SK-N-SH (cell line): ENCODE data around the gene HGS. TPM values are rescaled to one million over a fixed set of nuclear protein-coding genes. Genes with fewer than 3 reads are reported as not detected.

ENCODE experiments used
- CTCF ChIA-PET: fragments of 300-600, 350-600 bp; formaldehyde crosslinking; extraction: SDS; loops from one replicate; lab custom pipeline; 2021; lab: Yijun Ruan, JAX
- POLR2A ChIA-PET: fragments of 350-600 bp; sonication (Branson Sonifier 250); formaldehyde crosslinking; extraction: SDS; loops from one replicate; lab custom pipeline; 2020; ENCODE audit warnings: antibody characterized with exemption, inconsistent platforms; lab: Yijun Ruan, JAX
- DNase-seq: peaks from one replicate; pipeline ENCODE4 v3.0.0; 2012
- H2AFZ ChIP-seq: fragments of 200-600 bp; sonication (generic); 2 replicates; pipeline ENCODE4 v1.8.1; 2016; ENCODE audit warnings: antibody characterized with exemption, mild to moderate bottlenecking, low read depth
- H3F3A ChIP-seq: fragments of 200-600 bp; sonication (generic); replicated peaks from 2 replicates; pipeline ENCODE3; 2016; ENCODE audit warnings: antibody characterized with exemption, mild to moderate bottlenecking; ENCODE audit not compliant: insufficient read depth
- H3K27ac ChIP-seq, 2 experiments: fragments of 200-500 bp in 1 of 2; fragments of 200-600 bp in 1 of 2; sonication (Bioruptor generic) in 1 of 2; sonication (generic), shearing (Covaris generic) in 1 of 2; 2 replicates each; pipeline versions ENCODE4 v1.5.1 to v1.6.1; 2014 to 2016; ENCODE audit warnings: low read depth in 2 of 2, inconsistent platforms in 1 of 2, low read length in 1 of 2, mild to moderate bottlenecking in 1 of 2, mixed read lengths in 1 of 2
- H3K27me3 ChIP-seq: fragments of 200-600 bp; sonication (generic), shearing (Covaris generic); 2 replicates; pipeline ENCODE4 v1.6.1; 2016; ENCODE audit warnings: mixed run types; ENCODE audit not compliant: insufficient read depth
- H3K36me3 ChIP-seq, 2 experiments: fragments of 200-500 bp in 1 of 2; fragments of 200-600 bp in 1 of 2; sonication (Bioruptor generic) in 1 of 2; sonication (generic) in 1 of 2; replicated peaks in 1 of 2; 2 replicates each; pipeline versions ENCODE3 to v1.5.1; 2014 to 2016; ENCODE audit warnings: low read length in 1 of 2, mild to moderate bottlenecking in 1 of 2; ENCODE audit not compliant: insufficient read depth in 2 of 2, control insufficient read depth in 1 of 2
- H3K4me1 ChIP-seq, 2 experiments: fragments of 200-500 bp in 1 of 2; fragments of 200-600 bp in 1 of 2; sonication (Bioruptor generic) in 1 of 2; sonication (generic), shearing (Covaris generic) in 1 of 2; 2 replicates each; pipeline versions ENCODE4 v1.5.1 to v1.6.1; 2014 to 2016; ENCODE audit warnings: low read depth in 1 of 2, low read length in 1 of 2, mixed run types in 1 of 2; ENCODE audit not compliant: insufficient read depth in 2 of 2, control insufficient read depth in 1 of 2
- H3K4me2 ChIP-seq: fragments of 200-600 bp; sonication (generic), shearing (Covaris generic); 2 replicates; pipeline ENCODE4 v1.6.1; 2017; ENCODE audit warnings: mixed run types
- H3K4me3 ChIP-seq, 2 experiments: fragments of 200-500 bp in 1 of 2; fragments of 200-600 bp in 1 of 2; sonication (Bioruptor generic) in 1 of 2; sonication (generic), shearing (Covaris generic) in 1 of 2; 2 replicates each; pipeline versions ENCODE4 v1.5.1 to v1.8.1; 2014 to 2016; ENCODE audit warnings: low read depth in 2 of 2, inconsistent platforms in 1 of 2, low read length in 1 of 2, mild to moderate bottlenecking in 1 of 2, mixed read lengths in 1 of 2, moderate library complexity in 1 of 2
- H3K79me2 ChIP-seq: fragments of 200-600 bp; sonication (generic); 2 replicates; pipeline ENCODE4 v1.8.1; 2017; ENCODE audit warnings: mild to moderate bottlenecking; ENCODE audit not compliant: insufficient read depth
- H3K9ac ChIP-seq: fragments of 200-600 bp; sonication (generic); 2 replicates; pipeline ENCODE4 v1.6.1; 2017; ENCODE audit warnings: mixed run types
- H3K9me2 ChIP-seq: fragments of 200-600 bp; sonication (generic); 2 replicates; pipeline ENCODE4 v1.6.1; 2017; ENCODE audit warnings: mixed run types
- H3K9me3 ChIP-seq: fragments of 200-600 bp; sonication (generic); 2 replicates; pipeline ENCODE4 v1.6.1; 2017; ENCODE audit warnings: mixed run types, mild to moderate bottlenecking, moderate library complexity
- H4K20me1 ChIP-seq: fragments of 200-600 bp; sonication (generic); 2 replicates; pipeline ENCODE4 v1.6.1; 2017; ENCODE audit warnings: mild to moderate bottlenecking, mixed run types; ENCODE audit not compliant: insufficient read depth
- CHD2 ChIP-seq: fragments of 150-350 bp; IDR thresholded peaks from 2 replicates; pipeline ENCODE4 v1.6.1; 2018; ENCODE audit warnings: low read length; ENCODE audit not compliant: partially characterized antibody
- FOXJ3 ChIP-seq: sonication (generic); formaldehyde crosslinking; IDR thresholded peaks from 2 replicates; pipeline ENCODE4 v1.5.1; 2020; ENCODE audit warnings: mild to moderate bottlenecking, missing genetic modification reagents
- FOXM1 ChIP-seq: IDR thresholded peaks from 2 replicates; pipeline ENCODE4 v1.4.0; 2012; ENCODE audit warnings: low read depth, mild to moderate bottlenecking
- GATA2 ChIP-seq: sonication (generic); formaldehyde crosslinking; IDR thresholded peaks from 2 replicates; pipeline ENCODE4 v1.5.0; 2020; ENCODE audit warnings: mild to moderate bottlenecking, missing genetic modification reagents
- IRF3 ChIP-seq: fragments of 150-350 bp; IDR thresholded peaks from 2 replicates; pipeline ENCODE4 v1.6.1; 2016; ENCODE audit warnings: mild to moderate bottlenecking, low read depth, low read length
- JUND ChIP-seq: IDR thresholded peaks from 2 replicates; pipeline ENCODE4 v1.4.0; 2012
- MAX ChIP-seq: IDR thresholded peaks from 2 replicates; pipeline ENCODE4 v1.4.0; 2012; ENCODE audit warnings: low read depth
- MEF2A ChIP-seq: IDR thresholded peaks from 2 replicates; pipeline ENCODE4 v1.4.0; 2012; ENCODE audit warnings: low read depth, borderline replicate concordance
- POLR2AphosphoS5 ChIP-seq: IDR thresholded peaks from 2 replicates; pipeline ENCODE4 v1.6.1; 2012; ENCODE audit warnings: low read depth, low read length
- REST ChIP-seq: IDR thresholded peaks from 2 replicates; pipeline ENCODE4 v1.6.1; 2012; ENCODE audit warnings: mild to moderate bottlenecking, low read depth, low read length, moderate library complexity
- RFX5 ChIP-seq: IDR thresholded peaks from 2 replicates; pipeline ENCODE4 v1.6.1; 2012; ENCODE audit warnings: mild to moderate bottlenecking, improper control_type of control experiment, low read length
- RXRA ChIP-seq: IDR thresholded peaks from 2 replicates; pipeline ENCODE4 v1.4.0; 2012; ENCODE audit warnings: low read depth, mild to moderate bottlenecking, borderline replicate concordance
- TAF1 ChIP-seq: IDR thresholded peaks from 2 replicates; pipeline ENCODE4 v1.6.1; 2012; ENCODE audit warnings: low read depth, mild to moderate bottlenecking, low read length, moderate library complexity, borderline replicate concordance
- TCF12 ChIP-seq: IDR thresholded peaks from 2 replicates; pipeline ENCODE4 v1.4.0; 2012
- TEAD4 ChIP-seq: IDR thresholded peaks from 2 replicates; pipeline ENCODE4 v1.4.0; 2012; ENCODE audit warnings: mild to moderate bottlenecking, borderline replicate concordance; ENCODE audit not compliant: insufficient read depth
- USF1 ChIP-seq: IDR thresholded peaks from 2 replicates; pipeline ENCODE4 v1.4.0; 2012; ENCODE audit warnings: low read depth, borderline replicate concordance
- USF2 ChIP-seq: fragments of 150-350 bp; IDR thresholded peaks from 2 replicates; pipeline ENCODE4 v1.6.1; 2017; ENCODE audit warnings: antibody characterized with exemption, low read length, low read depth, borderline replicate concordance
- YY1 ChIP-seq: IDR thresholded peaks from 2 replicates; pipeline ENCODE4 v1.4.0; 2012; ENCODE audit warnings: low read depth, mild to moderate bottlenecking
- ZBTB33 ChIP-seq: IDR thresholded peaks from 2 replicates; pipeline ENCODE4 v1.4.0; 2012; ENCODE audit warnings: low read depth, borderline replicate concordance
- WGBS: methylation state at CpG from one replicate; pipeline ENCODE4 v1.1.6; 2017; ENCODE audit warnings: low lambda C conversion rate; 5-methylcytosine and 5-hydroxymethylcytosine counted together
- polyA plus RNA-seq, 3 experiments: library from polyadenylated mRNA; depleted of rRNA; stranded (reverse); fragments of >200 nt; gene quantifications; 2 replicates each; pipeline ENCODE4 v1.2.3, GENCODE V29; 2012

Gene HGS
- polyA plus RNA-seq, 1 of the 3 experiments (the other 2 are of a cell fraction) = 192 TPM

- no peaks in the 10 kb centered on the region for H3K9me3 ChIP-seq
- ChIA-PET CTCF (interaction anchor here (0.8 to 1.8 kb wide), 4 partner anchors 9 to 16 kb away, joined by 3 to 6 read pairs (median 4); no protein-coding TSS in a partner anchor), POLR2A (no interaction called here)
- no peak overlapping the region for H3K4me2 ChIP-seq
- no peak for DNase-seq
- no peak overlapping the region for H3K4me3 ChIP-seq
- H3F3A ChIP-seq = peaks cover 23% of the 10 kb centered on the region
- H3K27me3 ChIP-seq = no peaks in the 10 kb centered on the region
- no peak overlapping the region for H2AFZ ChIP-seq
- H3K9me2 ChIP-seq = no peaks in the 10 kb centered on the region
- TF ChIP-seq TCF12 (no peak), MAX (no peak), MEF2A (no peak), TEAD4 (no peak), USF2 (no peak), TAF1 (no peak), YY1 (no peak), FOXM1 (no peak), USF1 (no peak), POLR2AphosphoS5 (no peak), RFX5 (no peak), GATA2 (CRISPR knock-in tag) (no peak), JUND (no peak), REST (no peak), ZBTB33 (no peak), FOXJ3 (CRISPR knock-in tag) (no peak), RXRA (no peak), CHD2 (no peak), IRF3 (no peak)
- TF ChIP-seq, all 33 proteins: peak for 0
- H3K9ac ChIP-seq = no peak overlapping the region
- peaks cover 0 to 5% of the 10 kb centered on the region in 2 experiments; a peak in 1 of 4 replicates for H3K4me1 ChIP-seq
- H3K36me3 ChIP-seq = peaks cover 0 to 8% of the 10 kb centered on the region in 2 experiments
- H3K27ac ChIP-seq = no peak overlapping the region
- H4K20me1 ChIP-seq = no peaks in the 10 kb centered on the region
- 89% methylated on average over 30 of the region's 33 CpGs for WGBS
- H3K79me2 ChIP-seq = peaks cover 2% of the 10 kb centered on the region; the same call in 1 of the 2 replicates
Measured at GRCh38 chr17:81719410-81720266, 35.8 kb downstream of the HGS start.
